ENCODE measurements around the gene PXMP2.

The PXMP2 gene

DNA sequence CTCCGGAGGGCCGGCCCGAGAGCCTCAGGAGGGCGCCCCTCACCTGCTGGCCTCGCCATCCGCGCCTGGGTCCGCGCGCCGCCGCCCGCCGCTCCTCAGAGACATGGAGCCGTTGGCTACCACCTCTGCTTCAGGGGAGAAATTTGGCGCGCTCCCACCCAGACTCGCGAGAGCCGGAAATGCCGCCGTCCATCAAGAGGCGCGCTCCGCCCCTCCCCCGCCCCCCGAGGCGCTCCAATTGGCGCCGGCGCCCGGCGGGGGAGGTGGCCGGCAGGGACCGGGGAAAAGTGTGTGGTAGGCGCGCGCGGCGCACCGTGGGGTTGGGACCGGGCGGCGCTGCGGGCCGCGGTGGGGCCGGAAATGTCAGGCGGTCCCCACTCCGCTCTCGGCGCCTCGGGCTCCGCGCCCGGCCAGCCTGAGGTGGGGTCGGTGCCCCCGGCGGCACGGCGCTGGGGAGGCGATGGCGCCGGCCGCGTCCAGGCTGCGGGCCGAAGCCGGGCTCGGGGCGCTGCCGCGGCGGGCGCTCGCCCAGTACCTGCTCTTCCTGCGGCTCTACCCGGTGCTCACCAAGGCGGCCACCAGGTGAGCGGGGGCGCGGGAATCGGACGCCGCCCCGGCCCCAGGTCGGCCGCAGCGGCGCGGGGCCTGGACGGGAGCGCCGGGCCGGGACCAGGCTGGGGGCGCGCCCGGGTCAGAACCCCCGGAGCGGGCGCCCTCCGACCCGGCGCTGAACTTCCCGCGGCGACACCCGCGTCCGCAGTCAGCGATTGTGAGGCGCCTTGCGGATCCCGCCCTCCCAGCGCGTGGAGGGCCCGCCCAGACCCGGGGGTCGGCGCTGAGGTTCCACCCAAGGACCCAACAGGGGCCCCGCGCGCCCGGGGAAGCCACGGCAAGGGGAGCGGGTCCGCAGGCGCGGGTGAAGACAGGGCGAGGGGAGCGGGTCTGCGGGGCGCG is at the start of gene PXMP2, which contains the start of gene POLE:
Gene PXMP2 (plus strand): TSS at position 377 of the 954 bp plus-strand sequence. CDS start 84 bp downstream, at position 461.
Gene POLE (minus strand): TSS at position 132 of the 954 bp plus-strand sequence. CDS start 27 bp downstream, at position 105.
- DNase-seq, result peak; percentile 96

DNA sequence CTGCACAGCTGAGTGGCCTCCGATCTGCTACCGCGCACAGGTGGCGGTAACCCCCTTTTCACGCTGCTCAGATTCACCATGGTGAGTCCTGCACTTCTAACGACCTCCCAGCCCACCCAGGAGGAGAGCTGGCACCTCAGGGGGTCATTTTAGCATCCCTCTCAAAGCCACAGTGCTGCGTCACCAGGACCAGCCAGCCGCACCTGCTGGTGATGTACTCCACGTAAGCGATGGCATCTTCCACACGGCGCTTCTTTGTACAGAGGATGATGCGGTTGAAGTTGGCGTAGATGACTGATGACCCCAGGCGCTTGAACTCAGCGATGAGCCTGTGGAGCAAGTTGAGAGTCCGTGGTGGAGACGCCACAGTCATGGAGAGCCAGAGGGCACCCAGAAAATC is 49.6 kb upstream of the PXMP2 start:
- no peak for DNase-seq

DNA sequence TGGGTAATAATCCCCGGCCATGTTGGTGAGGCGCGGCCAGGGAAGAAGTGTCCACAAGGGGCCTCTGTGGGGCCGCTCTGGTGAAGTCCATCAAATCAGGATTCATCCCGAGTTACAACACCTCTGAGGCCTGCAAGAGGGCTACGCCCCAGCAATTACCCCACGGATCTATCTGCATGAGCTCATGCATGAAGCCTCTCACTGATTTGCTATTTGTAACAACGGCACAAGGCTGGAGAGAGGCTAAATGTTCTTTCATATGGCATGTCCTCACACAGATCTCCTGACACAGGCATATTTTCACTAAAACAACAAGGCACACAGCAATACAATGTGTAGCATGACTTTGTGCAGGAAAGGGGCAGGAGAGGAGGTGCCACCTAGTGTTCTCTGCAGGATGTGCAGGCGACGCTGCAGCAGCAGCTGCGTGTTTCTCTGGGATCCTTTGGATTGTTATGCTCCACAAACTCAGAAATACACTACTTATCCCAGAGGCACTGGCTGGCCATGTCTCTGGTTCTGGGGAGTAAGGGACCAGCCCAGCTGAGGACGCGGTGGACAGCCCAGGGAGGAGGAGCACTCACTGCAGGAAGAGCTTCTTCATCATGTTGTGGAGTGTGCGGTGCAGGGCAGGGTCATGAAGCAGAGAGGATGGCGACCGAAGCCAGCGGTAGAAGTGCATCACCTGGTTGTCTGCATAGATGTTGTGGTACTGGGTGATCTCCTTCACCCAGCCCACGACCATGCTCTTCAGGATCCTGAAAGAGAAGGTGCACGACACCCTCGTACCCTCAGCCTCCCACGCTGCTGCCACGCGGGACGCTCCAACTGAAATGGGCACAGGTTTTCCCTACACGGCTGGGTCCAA is 48.6 kb upstream of the PXMP2 start:
- DNase-seq, result peak; percentile 61

DNA sequence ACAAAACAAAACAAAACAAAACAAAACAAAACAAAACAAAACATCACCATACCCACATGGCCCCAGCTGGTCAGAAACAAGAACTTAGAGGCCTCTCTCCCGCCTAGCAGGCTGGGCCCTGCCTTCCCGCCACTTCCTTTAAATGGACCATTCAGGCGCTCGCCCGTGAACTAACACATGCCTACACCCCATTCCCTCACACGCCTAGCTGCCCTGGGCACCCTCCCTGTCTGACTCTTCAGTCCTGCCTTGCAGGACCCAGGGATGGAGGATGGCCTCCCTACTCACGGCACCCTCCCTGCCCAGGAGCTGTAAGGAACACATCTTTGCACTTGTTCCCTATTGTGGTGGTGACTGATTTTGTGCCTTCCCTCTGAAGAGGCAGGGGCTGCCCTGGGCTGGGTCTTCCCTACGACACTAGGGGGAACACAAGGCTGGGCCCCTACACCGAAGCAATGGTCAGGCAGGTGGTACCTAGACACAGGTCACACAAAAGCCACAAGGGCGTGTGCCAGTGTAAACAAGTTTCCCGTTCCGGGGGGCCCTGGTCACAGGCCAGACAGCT is 47.3 kb upstream of the PXMP2 start:
- DNase-seq, result no peak

DNA sequence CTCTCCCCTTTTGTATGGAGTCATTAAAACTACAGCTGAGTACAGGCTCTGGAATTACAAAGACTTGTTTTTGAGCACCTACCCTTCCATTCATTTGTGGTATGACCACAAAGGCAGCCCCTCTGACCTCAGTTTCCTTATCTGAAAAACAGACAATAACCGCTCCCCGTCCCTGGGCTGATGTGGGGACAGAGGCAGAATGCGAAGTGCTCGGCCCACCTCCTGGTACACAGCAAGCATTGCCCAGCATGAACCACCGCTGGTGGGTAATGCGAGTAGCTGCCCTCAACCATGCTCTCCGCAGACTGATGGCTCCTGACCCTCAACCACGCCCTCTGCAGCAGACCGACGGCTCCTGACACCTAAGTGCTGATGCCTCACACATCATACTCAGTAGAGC is 46.5 kb upstream of the PXMP2 start:
- no peak for DNase-seq

DNA sequence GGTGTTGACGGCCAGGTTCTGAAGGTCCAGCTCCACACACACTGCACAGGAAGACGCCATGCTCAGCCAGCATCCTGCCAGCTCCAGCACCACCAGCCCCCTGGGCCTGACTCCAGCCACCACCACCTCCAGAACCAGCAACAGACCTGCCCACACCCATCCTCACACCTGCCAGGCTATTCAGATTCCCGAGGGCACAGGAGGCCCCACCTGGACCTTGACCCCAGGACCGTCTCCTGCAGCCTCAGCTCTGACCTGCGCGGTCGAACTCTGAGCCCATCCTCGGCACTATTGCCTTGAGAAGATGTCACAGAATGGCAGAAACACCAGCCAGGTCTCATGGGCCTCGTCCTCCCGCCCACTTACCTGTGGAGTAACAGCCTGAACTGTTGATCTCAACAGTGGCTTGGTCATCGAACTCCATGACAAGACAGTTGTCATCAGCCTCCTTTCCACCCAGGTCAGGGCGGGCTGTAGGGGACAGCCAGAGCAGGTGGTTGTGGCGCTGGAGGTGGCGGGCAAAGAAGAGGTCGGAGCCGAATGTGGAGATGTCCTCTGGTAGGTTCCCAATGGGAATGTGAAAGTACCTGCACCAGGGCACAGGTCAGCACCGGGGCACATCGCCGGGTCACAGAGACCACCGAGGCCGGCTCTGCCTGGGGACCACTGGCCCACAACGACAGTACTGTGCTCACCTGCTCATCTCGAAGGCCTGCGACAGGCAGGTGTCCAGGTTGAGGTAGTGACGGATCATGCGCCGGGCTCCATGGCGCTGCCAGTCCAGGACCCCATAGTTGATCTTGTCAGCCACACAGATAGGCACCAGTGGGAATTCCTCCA is 45.4 kb upstream of the PXMP2 start:
- DNase-seq, result no peak

DNA sequence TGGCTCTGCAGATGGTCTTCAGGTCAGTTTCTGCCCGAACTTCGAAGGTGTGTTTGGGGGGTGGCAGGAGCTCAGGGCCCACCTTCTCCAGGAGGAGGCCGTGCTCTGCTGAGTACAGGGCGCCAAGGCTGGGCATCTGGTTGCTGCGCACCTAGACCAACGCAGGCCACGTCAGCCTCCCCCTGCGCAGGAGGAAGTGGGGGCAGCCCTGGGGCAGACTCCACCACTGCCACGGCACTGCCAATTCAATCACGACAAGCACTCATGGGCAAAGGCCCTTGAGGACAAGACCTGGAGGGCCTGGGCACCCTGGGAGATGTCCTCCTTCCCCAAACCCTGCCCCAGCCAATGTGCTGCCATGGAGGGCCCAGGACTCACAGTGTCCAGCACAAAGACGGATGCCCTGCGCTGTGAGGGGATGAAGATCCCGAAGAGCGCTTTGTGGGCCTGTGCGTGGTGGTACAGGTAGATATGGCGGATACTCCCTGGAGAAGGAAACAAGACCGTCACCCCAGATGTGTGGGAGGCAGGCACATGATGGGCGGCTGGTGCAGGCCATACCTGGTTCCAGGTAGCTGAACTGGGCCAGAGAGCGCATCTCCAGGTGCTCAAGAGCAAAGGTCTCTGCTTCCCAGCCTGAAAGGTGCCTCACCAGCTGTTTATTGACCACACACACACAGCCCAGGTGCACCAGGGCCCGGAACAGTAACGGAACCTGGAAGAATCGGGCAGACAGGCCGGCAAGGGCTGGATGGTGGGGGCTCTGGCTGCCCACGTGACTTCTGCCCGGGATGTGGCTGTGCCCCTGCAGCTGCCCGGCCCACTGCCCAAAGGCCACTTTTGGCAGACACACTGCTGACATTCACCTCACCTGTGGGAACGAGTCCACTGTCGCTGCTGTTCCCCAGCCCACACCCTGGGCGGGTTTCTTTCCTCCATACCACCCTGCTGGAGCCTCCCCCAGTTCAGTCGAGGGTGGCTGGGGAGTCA is 44.2 kb upstream of the PXMP2 start:
- DNase-seq, result no peak

DNA sequence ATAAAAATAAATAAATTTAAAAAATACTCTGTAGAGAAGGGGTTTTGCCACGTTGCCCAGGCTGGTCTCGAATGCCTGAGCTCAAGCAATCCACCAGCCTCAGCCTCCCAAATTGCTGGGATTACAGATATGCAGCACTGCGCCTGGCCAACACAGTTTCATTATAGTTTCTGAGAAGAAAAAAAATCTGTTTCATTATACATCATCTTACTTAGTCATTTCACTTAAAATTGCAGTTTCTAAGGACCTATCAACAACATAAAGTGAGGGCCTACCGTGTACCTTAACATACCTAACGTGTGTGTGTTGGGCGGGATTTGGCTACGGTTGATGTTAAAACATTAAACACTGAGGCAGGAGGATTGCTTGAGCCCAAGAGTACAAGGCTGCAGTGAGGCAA is 40.5 kb upstream of the PXMP2 start:
- no peak for DNase-seq

DNA sequence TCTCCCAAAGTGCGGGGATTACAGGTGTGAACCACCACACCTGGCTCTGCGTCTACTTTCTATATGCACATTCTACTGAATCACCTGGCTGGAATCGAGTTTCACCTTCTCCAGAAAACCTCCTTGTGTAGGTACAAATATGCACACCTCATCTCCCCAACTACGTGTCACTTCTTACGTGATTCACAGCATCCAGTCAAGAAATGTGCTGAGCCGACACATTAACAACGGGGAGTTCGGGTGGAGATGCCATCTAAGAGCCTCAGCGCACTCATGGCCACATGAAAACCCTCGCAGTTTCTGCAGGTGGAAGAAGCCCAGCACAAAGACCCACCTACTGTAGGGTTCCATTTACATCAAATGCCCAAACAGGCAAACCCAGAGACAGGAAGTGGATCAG is 39.5 kb upstream of the PXMP2 start:
- no peak for DNase-seq

DNA sequence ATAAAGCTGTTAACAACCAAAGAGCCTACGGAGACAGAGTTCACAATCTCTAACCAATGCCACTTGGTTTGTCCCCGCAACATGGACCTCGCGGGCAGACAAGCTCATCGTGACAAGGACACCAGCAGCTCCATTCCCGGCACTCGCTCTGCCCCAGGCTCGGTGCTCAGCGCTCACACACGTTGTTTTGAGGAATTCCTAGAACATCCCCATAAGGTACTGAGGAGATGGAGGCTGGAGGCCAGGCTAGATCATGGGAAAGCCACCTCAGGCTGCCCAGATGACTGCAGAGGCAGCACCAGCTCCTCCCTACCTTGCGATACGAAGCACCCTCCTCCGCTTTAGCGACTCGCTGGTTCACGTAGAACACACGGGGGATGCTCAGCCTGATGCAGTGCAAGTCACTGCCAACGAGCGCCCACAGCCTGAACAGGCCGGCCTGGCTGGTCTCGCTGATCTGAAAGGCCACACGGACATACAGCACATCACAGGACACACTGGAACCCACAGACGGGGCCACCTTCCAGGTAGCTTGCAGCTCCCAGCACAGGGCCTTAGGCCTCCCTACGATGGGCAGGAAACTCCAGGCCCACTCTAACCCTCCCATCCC is 38.7 kb upstream of the PXMP2 start:
- no peak for DNase-seq

DNA sequence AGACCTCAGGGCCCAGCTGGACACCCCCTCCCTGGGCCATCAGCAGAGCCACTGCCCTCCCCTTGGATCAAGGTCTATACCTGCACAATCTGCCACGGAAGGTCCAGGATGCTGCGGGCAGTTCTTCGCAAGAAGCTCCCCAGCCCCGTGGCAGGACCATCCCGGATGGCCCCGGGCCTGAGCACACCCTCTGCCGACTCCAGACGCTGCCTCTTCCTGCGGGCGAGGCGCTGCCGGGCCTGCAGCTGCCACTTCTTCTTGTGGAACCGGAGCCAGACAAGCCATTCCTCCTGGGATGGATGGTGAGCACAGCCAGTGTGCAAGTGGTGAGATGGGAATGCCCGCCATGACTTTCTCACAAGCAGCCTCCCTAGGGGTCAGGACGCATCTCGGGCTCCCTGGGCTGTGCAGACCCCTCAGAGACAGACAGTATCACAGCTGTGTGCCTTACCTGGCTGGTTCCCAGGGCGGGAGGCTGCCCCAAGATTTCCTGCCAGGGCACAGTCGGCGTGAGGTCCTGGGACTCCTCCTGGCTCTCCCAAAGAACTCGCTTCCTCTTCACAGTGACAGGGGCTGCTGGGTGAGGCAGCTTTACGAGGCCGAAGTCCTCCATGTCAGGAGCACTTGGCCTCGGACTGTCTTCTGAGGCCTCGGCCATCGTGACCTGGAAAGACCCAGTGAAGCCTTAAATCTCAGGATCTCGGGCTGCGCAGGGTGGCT is 38.0 kb upstream of the PXMP2 start:
- no peak for DNase-seq

DNA sequence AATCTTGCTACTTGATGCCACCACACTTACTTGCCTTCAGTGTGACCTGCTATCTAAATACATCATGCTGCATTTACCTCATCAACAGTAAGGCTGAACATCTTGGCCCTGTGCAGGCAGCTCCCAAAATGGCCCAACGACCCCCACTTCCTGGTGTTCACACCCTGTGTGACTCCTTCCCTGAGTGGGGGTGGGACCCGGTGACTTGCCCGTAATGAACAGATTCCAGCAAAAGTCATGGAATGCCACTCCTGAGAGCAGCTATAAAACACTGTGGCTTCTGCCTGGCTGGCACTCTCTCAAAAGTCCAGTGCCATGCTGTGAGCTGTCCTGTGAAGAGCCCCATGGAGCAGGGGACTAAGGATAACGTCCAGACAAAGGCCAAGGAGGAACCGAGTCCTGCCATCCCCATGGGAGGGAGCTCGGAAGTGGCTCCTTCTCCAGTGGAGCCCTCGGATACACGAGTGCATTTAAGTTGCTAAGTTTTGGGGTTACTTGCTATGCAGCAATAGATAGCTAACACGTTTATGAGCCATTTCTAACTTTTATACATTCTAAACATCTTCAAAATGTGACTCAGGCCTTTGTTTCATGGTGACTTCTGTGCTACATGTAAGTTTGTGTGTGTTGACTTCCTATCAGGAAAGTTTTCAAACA is 35.8 kb upstream of the PXMP2 start:
- peak; percentile 100 for DNase-seq

DNA sequence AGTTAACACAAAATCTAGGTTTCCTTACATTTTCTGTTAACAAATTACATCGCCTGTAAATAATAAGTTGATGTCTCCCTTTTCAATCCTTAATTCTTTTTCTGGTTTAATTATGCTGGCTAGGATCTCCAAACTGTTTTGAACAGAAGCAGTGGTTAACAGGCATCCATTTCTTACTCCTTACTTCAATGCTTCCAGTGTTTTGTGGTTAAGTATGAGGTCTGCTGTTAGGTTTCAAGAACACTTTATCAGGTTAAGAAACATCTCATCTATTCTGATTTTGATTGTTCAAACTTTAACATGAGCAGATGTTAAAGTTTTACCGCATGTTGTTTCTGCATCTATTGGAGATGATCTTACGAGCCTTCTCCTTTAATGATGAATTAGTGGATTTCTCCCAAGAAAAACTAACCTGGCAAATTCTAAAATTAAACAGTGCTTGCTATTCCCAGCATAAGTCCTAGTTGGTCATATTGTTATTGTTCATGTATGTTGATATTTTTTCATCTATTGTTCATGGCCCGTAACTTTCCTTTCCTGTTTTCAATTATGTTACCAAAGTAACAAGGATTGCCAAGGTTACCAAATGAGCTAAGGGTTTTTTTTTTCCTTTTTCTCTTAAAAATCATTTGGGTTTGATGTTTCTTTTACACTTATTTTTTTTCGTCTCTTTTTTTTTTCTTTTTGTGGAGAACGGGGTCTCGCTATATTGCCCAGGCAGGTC is 33.7 kb upstream of the PXMP2 start:
- no peak for DNase-seq

DNA sequence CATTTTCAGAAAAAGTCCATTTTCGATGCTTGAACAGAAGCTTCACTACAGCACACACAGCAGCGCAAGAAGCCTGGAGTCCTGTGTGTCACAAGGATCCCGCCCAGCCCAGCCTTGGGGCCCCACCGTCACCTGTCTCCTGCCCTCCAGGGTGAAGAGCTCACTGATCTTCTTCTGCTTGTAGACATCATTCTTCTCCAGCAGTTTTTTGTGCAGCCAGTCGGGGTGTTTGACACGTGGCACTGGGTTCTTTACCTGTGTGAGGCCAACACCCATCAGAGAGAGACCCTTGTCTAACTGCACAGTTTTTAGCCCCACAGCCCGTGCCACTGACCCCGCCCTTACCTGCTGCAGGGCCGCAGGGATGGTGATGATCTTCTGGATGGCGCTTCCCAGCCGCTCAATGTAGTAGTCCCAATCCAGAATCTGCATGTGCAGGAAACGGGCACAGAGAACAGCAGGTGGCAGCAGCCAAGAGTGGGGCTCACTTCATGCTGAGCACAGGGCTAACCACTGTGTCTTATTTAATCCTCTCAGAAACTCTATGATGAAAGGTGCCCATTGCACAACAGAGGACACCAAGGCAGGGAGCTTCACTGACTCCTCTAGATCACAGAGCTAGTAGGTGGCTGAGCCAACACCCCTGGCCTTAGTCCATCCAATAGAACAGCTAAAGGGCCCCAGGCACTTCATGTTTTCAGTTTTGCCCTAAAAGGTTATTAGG is 30.2 kb upstream of the PXMP2 start:
- no peak for DNase-seq

DNA sequence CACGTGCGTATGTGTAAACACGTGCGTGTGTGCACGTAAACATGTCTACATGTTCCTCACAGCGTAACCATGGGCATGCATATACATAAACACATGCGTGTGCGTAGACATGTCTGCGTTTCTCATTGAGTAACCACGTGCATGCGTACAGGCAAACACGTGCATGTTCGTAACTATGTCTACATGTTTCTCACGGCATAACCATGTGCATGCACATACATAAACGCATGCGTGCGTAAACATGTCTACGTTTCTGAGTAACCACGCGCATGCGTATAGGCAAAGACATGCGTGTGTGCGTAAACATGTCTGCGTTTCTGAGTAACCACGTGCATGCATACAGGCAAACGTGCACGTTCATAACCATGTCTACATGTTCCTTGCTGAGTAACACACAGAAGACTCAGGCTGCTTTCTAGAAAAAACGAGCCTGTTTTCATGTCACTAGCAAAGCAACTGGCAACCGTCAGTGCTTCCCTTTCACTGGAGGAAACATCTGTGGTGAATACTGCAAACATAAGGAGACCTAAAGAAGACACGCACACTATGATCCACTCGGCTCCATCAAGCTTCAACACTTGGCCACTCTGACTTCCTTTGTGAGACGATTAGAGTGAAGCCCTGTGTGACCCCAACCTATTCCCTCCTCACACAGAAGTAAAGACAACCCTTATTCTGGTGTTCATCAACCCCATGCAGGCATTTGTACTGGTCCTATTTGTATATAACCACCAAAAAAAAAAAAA is 29.1 kb upstream of the PXMP2 start:
- no peak for DNase-seq

DNA sequence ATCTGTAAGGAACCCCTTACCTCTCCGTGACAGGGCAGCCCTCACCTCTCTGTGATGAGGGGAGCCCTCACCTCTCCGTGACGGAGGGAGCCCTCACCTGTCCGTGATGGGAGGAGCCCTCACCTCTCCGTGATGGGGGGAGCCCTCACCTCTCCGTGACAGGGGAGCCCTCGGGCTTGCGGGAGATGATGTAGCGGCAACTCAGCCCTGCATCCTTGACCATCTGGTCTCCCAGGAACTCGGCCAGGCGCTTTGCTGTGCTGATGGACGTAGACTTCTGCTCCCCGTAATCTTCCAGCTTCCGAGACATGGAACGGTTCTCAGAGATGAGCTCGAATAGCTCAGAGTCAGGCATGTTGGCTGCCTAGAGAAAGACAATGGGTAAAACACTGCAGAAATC is 28.2 kb upstream of the PXMP2 start:
- no peak for DNase-seq

DNA sequence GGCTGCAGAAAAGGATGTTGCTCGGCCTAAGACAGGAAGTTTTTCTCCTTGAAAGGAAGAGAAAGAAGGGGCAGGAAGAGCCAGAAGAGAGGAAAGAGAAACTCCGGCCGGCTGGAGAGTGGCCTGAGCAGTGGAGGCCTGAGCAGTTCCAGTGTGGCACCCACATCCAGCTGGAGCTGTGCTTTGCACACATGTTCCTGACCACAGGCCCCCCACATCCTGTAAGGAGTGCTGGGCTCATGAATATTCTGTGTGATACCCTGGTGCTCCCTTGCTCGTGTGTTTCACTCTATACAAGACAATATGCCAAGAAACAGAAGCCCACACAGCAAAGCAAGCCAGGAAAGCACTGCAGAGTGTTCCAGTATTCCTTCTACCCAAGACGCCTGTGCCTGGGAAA is 27.3 kb upstream of the PXMP2 start:
- DNase-seq, result no peak
